ENCODE results near the gene ADIPOR2.

GRCh38 chr12:1820896-1821291 lies 130.0 kb downstream of the ADIPOR2 start:
- TF ChIP-seq YY1 (IDR thresholded peaks at IDR 0.05; ENCODE audit: insufficient read depth, insufficient read length): no peak
- TF ChIP-seq ZNF274 (IDR thresholded peaks at IDR 0.05; ENCODE audit: low read depth, low read length): no peak
- no peak for TF ChIP-seq SUZ12 (IDR thresholded peaks at IDR 0.05; ENCODE audit: extremely low read depth, insufficient read depth, insufficient read length)
